GM12878 (cell line): ENCODE measurements around the gene RPEL1. TPM values are rescaled to one million over a fixed set of nuclear protein-coding genes. Genes with fewer than 3 reads are reported as not detected.

Experiments used
- ATAC-seq: fragments of 200-7000 bp; cut with Tn5 transposase; 3 replicates; pipeline ENCODE4 v1.9.1; 2020; ENCODE audit warnings: mild to moderate bottlenecking, moderate library complexity
- BruUV-seq: library from RNA; stranded (reverse); fragments of 400-500 nt; replicated peaks from 2 replicates; lab custom pipeline; 2021; lab: Mats Ljungman, UMichigan
- CTCF ChIA-PET: fragments of 300-600 bp; sonication (Branson Sonifier 250); formaldehyde crosslinking; extraction: SDS; loops from one replicate; lab custom pipeline; 2021; ENCODE audit warnings: inconsistent platforms; lab: Yijun Ruan, JAX
- POLR2A ChIA-PET: fragments of 350-600 bp; formaldehyde crosslinking; extraction: SDS; loops from one replicate; lab custom pipeline; 2021; ENCODE audit warnings: inconsistent platforms; lab: Charles Lee
- RAD21 ChIA-PET: fragments of 300-600 bp; sonication (Branson Sonifier 250); formaldehyde crosslinking; loops from one replicate; lab custom pipeline; 2023; ENCODE audit warnings: antibody characterized with exemption; ENCODE audit not compliant: unreplicated experiment; lab: Charles Lee
- SMC1A ChIA-PET: fragments of 300-600 bp; sonication (Branson Sonifier 250); formaldehyde crosslinking; loops from one replicate; lab custom pipeline; 2023; ENCODE audit not compliant: unreplicated experiment, uncharacterized antibody; lab: Charles Lee
- DNase-seq: peaks from one replicate; pipeline ENCODE4 v3.0.0-alpha.2; 2011; ENCODE audit warnings: low read depth, low spot score
- FAIRE-seq: peaks from 3 replicates; lab custom pipeline; 2011; peaks lifted over from hg19 to GRCh38; lab: Jason Lieb, UNC
- H2AFZ ChIP-seq: 2 replicates; pipeline ENCODE4 v1.6.0; 2011; ENCODE audit warnings: low read depth, low read length, control low read depth; ENCODE audit not compliant: control insufficient read depth
- H3K27ac ChIP-seq: 2 replicates; pipeline ENCODE4 v1.5.1; 2011; ENCODE audit warnings: control low read depth; ENCODE audit not compliant: control insufficient read depth, insufficient read depth
- H3K27me3 ChIP-seq, 2 experiments: replicated peaks in 1 of 2; 2 replicates each; pipeline versions ENCODE4 v1.6.0 to v1.6.1; 2011; ENCODE audit warnings: low read length in 1 of 2; ENCODE audit not compliant: control insufficient read depth in 2 of 2, insufficient read depth in 2 of 2
- H3K36me3 ChIP-seq, 2 experiments: 2 replicates each; pipeline ENCODE4 v1.5.1; 2011; ENCODE audit warnings: low read length in 1 of 2; ENCODE audit not compliant: control insufficient read depth in 2 of 2, insufficient read depth in 2 of 2
- H3K4me1 ChIP-seq: 2 replicates; pipeline ENCODE4 v1.6.1; 2011; ENCODE audit warnings: mild to moderate bottlenecking, low read length, moderate library complexity, mixed read lengths; ENCODE audit not compliant: control insufficient read depth, insufficient read depth
- H3K4me2 ChIP-seq: 2 replicates; pipeline ENCODE4 v1.6.0; 2011; ENCODE audit warnings: control low read depth; ENCODE audit not compliant: control insufficient read depth, insufficient read depth
- H3K4me3 ChIP-seq: fragments of 200-600 bp; sonication (generic); 2 replicates; pipeline ENCODE4 v1.5.1; 2016
- H3K79me2 ChIP-seq: 2 replicates; pipeline ENCODE4 v1.6.0; 2011; ENCODE audit warnings: low read length; ENCODE audit not compliant: control insufficient read depth, insufficient read depth
- H3K9ac ChIP-seq: 2 replicates; pipeline ENCODE4 v1.8.0; 2011; ENCODE audit warnings: low read length, control low read depth, mixed read lengths; ENCODE audit not compliant: control insufficient read depth, insufficient read depth
- H3K9me3 ChIP-seq: replicated peaks from 3 replicates; pipeline ENCODE4 v1.5.1; 2011; ENCODE audit warnings: mild to moderate bottlenecking, low read length; ENCODE audit not compliant: control insufficient read depth, insufficient read depth
- H4K20me1 ChIP-seq: 2 replicates; pipeline ENCODE4 v1.6.0; 2011; ENCODE audit not compliant: control insufficient read depth, insufficient read depth
- ASH2L ChIP-seq: fragments of 300-600, 200-600 bp; sonication (generic); IDR thresholded peaks from 2 replicates; pipeline ENCODE4 v1.6.1; 2017; ENCODE audit warnings: low read depth, mild to moderate bottlenecking, borderline replicate concordance
- EGR1 ChIP-seq, 2 experiments: IDR thresholded peaks; 1 replicate in 1 of 2; 2 replicates in 1 of 2; pipeline ENCODE4 v1.6.1; 2011 to 2012; ENCODE audit warnings: low read depth in 2 of 2, low read length in 2 of 2, borderline replicate concordance in 1 of 2, mild to moderate bottlenecking in 1 of 2, moderate library complexity in 1 of 2
- ESRRA ChIP-seq: IDR thresholded peaks from 2 replicates; pipeline ENCODE4 v1.6.1; 2012; ENCODE audit warnings: mild to moderate bottlenecking, low read length, improper control_type of control experiment
- FOS ChIP-seq: IDR thresholded peaks from 3 replicates; pipeline ENCODE4 v1.6.1; 2011; ENCODE audit warnings: borderline replicate concordance; ENCODE audit not compliant: insufficient read length; ENCODE audit errors: extremely low read depth
- IKZF2 ChIP-seq, 2 experiments: fragments of 450-650 bp; IDR thresholded peaks; 2 replicates each; pipeline ENCODE4 v1.6.1; 2017; ENCODE audit warnings: mild to moderate bottlenecking in 2 of 2, moderate library complexity in 2 of 2
- KLF5 ChIP-seq: fragments of 450-650 bp; IDR thresholded peaks from 2 replicates; pipeline ENCODE4 v1.6.1; 2014; ENCODE audit warnings: mild to moderate bottlenecking; ENCODE audit not compliant: partially characterized antibody
- LARP7 ChIP-seq: fragments of 450-650 bp; IDR thresholded peaks from 2 replicates; pipeline ENCODE4 v1.6.1; 2017; ENCODE audit warnings: mild to moderate bottlenecking
- MTA2 ChIP-seq: fragments of 450-650 bp; IDR thresholded peaks from 2 replicates; pipeline ENCODE4 v1.6.1; 2016; ENCODE audit warnings: low read depth, mild to moderate bottlenecking, moderate library complexity
- NBN ChIP-seq: fragments of 450-650 bp; IDR thresholded peaks from 2 replicates; pipeline ENCODE4 v1.6.1; 2016
- NR2C1 ChIP-seq: fragments of 450-650 bp; IDR thresholded peaks from 2 replicates; pipeline ENCODE4 v1.6.1; 2017; ENCODE audit warnings: antibody characterized with exemption, mild to moderate bottlenecking, moderate library complexity
- NR2F1 ChIP-seq: fragments of 450-650 bp; conservative IDR thresholded peaks from 2 replicates; pipeline ENCODE4 v1.6.1; 2017; ENCODE audit warnings: mild to moderate bottlenecking
- PML ChIP-seq: IDR thresholded peaks from 2 replicates; pipeline ENCODE4 v1.6.1; 2012; ENCODE audit warnings: low read length, inconsistent platforms
- RAD21 ChIP-seq: IDR thresholded peaks from 2 replicates; pipeline ENCODE4 v1.6.1; 2011; ENCODE audit warnings: mild to moderate bottlenecking, low read depth, low read length, moderate library complexity; ENCODE audit not compliant: insufficient read depth
- RBBP5 ChIP-seq: fragments of 200-600 bp; sonication (generic); conservative IDR thresholded peaks from 2 replicates; pipeline ENCODE4 v1.6.1; 2016
- RFX5 ChIP-seq: IDR thresholded peaks from 2 replicates; pipeline ENCODE4 v1.6.1; 2011; ENCODE audit warnings: low read depth, low read length, improper control_type of control experiment
- SP1 ChIP-seq: IDR thresholded peaks from one replicate; pipeline ENCODE4 v1.6.1; 2011; ENCODE audit warnings: low read depth, low read length
- YBX1 ChIP-seq: fragments of 450-650 bp; IDR thresholded peaks from 2 replicates; pipeline ENCODE4 v1.6.1; 2016; ENCODE audit warnings: antibody characterized with exemption
- WGBS: methylation state at CpG from one replicate; pipeline ENCODE4 v1.1.6; 2016; ENCODE audit warnings: low lambda C conversion rate; ENCODE audit not compliant: insufficient replicate concordance, insufficient coverage; ENCODE audit errors: missing lambda C conversion rate; 5-methylcytosine and 5-hydroxymethylcytosine counted together
- in situ Hi-C: fragments of 300-500 bp; cut with MboI; formaldehyde crosslinking; loops from 9 replicates; pipeline ENCODE4 v1.14.3; 2018; ENCODE audit warnings: mixed read lengths
- intact Hi-C: fragments of 100-400 bp; cut with micrococcal nuclease; formaldehyde crosslinking; loops from one replicate; pipeline ENCODE4 v1.14.2; 2022; ENCODE audit not compliant: unreplicated experiment
- polyA plus RNA-seq, 11 experiments: library from polyadenylated mRNA; depleted of rRNA in 4 of 11; unstranded in 6 of 11; stranded (reverse) in 5 of 11; fragments of >200 nt; fragmentation: Nextera tagmentation in 4 of 11; fragmentation: Illumina TruSeq in 1 of 11; extraction: Ambion mirVana in 4 of 11; extraction: Trizol in 1 of 11; gene quantifications; 1 replicate in 1 of 11; 2 replicates in 10 of 11; pipeline versions ENCODE4 v1.2.1 to v1.2.3, GENCODE V29; 2011 to 2016; ENCODE audit warnings: inconsistent platforms in 2 of 11, missing spikeins in 2 of 11, low read depth in 1 of 11
- total RNA-seq, 4 experiments: library from RNA; depleted of rRNA in 3 of 4; stranded (reverse); fragments of >200 nt in 3 of 4; fragmentation: Illumina TruSeq in 1 of 4; extraction: Trizol in 1 of 4; gene quantifications; 2 replicates each; pipeline versions ENCODE4 v1.2.1 to v1.2.3, GENCODE V29; 2013 to 2021
- TF ChIP-seq, protein P1 (sequence below): fragments of 450-650 bp; IDR thresholded peaks from 2 replicates; pipeline ENCODE4 v1.6.1; 2017; ENCODE audit warnings: mild to moderate bottlenecking, low read depth, inconsistent platforms; ENCODE audit not compliant: poor library complexity, severe bottlenecking
- TF ChIP-seq, protein P2 (sequence below): IDR thresholded peaks from 2 replicates; pipeline ENCODE4 v1.6.1; 2012; ENCODE audit warnings: low read depth, low read length, improper control_type of control experiment
- TF ChIP-seq, protein P3 (sequence below): IDR thresholded peaks from 2 replicates; pipeline ENCODE4 v1.6.1; 2012; ENCODE audit warnings: low read depth, low read length, improper control_type of control experiment
- TF ChIP-seq, protein P4 (sequence below): fragments of 450-650 bp; IDR thresholded peaks from 2 replicates; pipeline ENCODE4 v1.6.1; 2017; ENCODE audit warnings: borderline replicate concordance
- TF ChIP-seq, protein P5 (sequence below): IDR thresholded peaks from 2 replicates; pipeline ENCODE4 v1.6.1; 2011; ENCODE audit warnings: low read depth, mild to moderate bottlenecking, low read length, moderate library complexity, borderline replicate concordance; ENCODE audit errors: extremely low read depth

RPEL1 gene
- total and polyA plus RNA-seq, 10 of the 15 experiments (the other 5 are each of a cell fraction or from before 2014, with no cell fraction given): 0.04 to 0.08 (median 0.06) TPM; not detected in 6

DNA sequence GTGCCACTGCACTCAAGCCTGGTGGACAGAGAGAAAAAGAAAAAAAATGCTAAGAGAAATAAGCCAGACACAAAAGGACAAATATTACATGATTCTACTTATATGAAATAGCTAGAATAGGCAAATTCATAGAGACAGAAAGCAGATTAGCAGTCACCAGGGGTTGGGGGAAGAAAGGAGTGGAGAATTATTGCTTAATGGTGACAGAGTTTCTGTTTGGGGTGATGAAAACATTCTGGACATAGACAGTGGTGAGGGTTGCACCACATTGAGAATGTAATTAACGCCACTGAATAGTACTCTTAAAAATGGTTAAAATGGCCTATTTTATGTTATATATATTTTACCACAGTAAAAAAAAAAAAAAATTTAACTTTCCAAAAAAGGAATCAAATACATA is 46.2 kb upstream of the RPEL1 start (continued):
- TF ChIP-seq, protein P1, sequence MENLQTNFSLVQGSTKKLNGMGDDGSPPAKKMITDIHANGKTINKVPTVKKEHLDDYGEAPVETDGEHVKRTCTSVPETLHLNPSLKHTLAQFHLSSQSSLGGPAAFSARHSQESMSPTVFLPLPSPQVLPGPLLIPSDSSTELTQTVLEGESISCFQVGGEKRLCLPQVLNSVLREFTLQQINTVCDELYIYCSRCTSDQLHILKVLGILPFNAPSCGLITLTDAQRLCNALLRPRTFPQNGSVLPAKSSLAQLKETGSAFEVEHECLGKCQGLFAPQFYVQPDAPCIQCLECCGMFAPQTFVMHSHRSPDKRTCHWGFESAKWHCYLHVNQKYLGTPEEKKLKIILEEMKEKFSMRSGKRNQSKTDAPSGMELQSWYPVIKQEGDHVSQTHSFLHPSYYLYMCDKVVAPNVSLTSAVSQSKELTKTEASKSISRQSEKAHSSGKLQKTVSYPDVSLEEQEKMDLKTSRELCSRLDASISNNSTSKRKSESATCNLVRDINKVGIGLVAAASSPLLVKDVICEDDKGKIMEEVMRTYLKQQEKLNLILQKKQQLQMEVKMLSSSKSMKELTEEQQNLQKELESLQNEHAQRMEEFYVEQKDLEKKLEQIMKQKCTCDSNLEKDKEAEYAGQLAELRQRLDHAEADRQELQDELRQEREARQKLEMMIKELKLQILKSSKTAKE: no peak
- TF ChIP-seq, protein P2, sequence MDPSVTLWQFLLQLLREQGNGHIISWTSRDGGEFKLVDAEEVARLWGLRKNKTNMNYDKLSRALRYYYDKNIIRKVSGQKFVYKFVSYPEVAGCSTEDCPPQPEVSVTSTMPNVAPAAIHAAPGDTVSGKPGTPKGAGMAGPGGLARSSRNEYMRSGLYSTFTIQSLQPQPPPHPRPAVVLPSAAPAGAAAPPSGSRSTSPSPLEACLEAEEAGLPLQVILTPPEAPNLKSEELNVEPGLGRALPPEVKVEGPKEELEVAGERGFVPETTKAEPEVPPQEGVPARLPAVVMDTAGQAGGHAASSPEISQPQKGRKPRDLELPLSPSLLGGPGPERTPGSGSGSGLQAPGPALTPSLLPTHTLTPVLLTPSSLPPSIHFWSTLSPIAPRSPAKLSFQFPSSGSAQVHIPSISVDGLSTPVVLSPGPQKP: no peak
- TF ChIP-seq ASH2L (no peak), FOS (no peak), NR2F1 (no peak), RAD21 (no peak)

DNA sequence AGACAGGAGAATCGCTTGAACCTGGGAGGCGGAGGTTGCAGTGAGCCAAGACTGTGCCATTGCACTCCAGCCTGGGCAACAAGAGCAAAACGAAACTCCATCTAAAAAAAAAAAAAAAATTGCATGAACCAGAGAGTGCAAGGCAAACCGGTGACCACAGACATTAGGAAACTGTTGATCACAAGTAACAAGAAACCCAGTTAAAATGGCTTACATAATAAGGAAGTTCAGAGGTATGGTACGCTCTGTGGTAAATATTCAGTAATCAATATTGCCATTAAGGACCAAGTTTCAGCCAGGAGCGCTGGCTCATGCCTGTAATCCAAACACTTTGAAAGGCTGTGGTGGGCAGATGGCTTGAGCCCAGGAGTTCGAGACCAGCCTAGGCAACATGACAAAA is 43.4 kb upstream of the RPEL1 start:
- Histone ChIP-seq H2AFZ (no peak overlapping the region), H3K4me3 (no peak overlapping the region), H3K27ac (no peak overlapping the region), H3K9ac (no peak overlapping the region), H3K4me1 (no peaks in the 10 kb centered on the region), H3K4me2 (no peak overlapping the region), H4K20me1 (no peaks in the 10 kb centered on the region), H3K79me2 (no peaks in the 10 kb centered on the region), H3K27me3 (no peaks in the 10 kb centered on the region), H3K9me3 (no peaks in the 10 kb centered on the region; the same call in 1 of the 3 replicates), H3K36me3 (no peaks in the 10 kb centered on the region)
- ChIA-PET RAD21 (no interaction called here), POLR2A (interaction anchor here (0.7 kb wide), 1 partner anchor 22 kb away, joined by 4 read pairs; no protein-coding TSS in a partner anchor), SMC1A (no interaction called here), CTCF (no interaction called here)
- DNase-seq (no peak), ATAC-seq (no peak), FAIRE-seq (no peak)
- WGBS: 55% methylated on average over 7 of the region's 7 CpGs
- intact Hi-C loops (no loop called here), in situ Hi-C loops (no loop called here)
- no TSS peak for BruUV-seq
- TF ChIP-seq, protein P3, sequence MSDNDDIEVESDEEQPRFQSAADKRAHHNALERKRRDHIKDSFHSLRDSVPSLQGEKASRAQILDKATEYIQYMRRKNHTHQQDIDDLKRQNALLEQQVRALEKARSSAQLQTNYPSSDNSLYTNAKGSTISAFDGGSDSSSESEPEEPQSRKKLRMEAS: no peak
- no peak for TF ChIP-seq LARP7
- TF ChIP-seq RFX5: no peak
- no peak for TF ChIP-seq NBN
- TF ChIP-seq KLF5: no peak
- TF ChIP-seq RAD21: no peak
- TF ChIP-seq PML: no peak
- TF ChIP-seq ESRRA: no peak
- no peak for TF ChIP-seq MTA2
- TF ChIP-seq SP1: no peak
- TF ChIP-seq, protein P4, sequence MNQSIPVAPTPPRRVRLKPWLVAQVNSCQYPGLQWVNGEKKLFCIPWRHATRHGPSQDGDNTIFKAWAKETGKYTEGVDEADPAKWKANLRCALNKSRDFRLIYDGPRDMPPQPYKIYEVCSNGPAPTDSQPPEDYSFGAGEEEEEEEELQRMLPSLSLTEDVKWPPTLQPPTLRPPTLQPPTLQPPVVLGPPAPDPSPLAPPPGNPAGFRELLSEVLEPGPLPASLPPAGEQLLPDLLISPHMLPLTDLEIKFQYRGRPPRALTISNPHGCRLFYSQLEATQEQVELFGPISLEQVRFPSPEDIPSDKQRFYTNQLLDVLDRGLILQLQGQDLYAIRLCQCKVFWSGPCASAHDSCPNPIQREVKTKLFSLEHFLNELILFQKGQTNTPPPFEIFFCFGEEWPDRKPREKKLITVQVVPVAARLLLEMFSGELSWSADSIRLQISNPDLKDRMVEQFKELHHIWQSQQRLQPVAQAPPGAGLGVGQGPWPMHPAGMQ: no peak
- no peak for TF ChIP-seq NR2C1
- TF ChIP-seq RBBP5: no peak
- no peak for TF ChIP-seq EGR1 (IDR thresholded peaks at IDR 0.05; ENCODE audit: borderline replicate concordance in 1 of 2, low read depth in 2 of 2, low read length in 2 of 2)
- TF ChIP-seq, protein P5, sequence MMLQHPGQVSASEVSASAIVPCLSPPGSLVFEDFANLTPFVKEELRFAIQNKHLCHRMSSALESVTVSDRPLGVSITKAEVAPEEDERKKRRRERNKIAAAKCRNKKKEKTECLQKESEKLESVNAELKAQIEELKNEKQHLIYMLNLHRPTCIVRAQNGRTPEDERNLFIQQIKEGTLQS: no peak
- TF ChIP-seq YBX1: no peak
- no peak for TF ChIP-seq IKZF2 (IDR thresholded peaks at IDR 0.05)
